Ovary (tissue), 10 donors: ENCODE results near the gene ZNF672. TPM values are rescaled to one million over a fixed set of nuclear protein-coding genes. Genes with fewer than 3 reads are reported as not detected.
"Not testable (repeated sequence)": the region's sequence is repeated elsewhere in the genome, so short reads cannot be mapped to it uniquely, and the experiment has no call there.

ENCODE experiments used
- DNase-seq, 5 donors: peaks; one replicate each; pipeline ENCODE4 v3.0.0-alpha.2; 2019 to 2020
- H3K27ac ChIP-seq, 2 donors: fragments of 200-600 bp; one replicate each; pipeline versions ENCODE4 v1.5.1 to v1.8.0; 2019 to 2022
- H3K27me3 ChIP-seq: fragments of 200-600 bp; one replicate; pipeline ENCODE4 v1.8.0; 2022
- H3K36me3 ChIP-seq: fragments of 200-600 bp; sonication (generic); one replicate; pipeline ENCODE4 v1.5.1; 2019
- H3K4me1 ChIP-seq: one replicate; pipeline ENCODE4 v1.8.1; 2013; ENCODE audit warnings: mild to moderate bottlenecking, moderate library complexity; ENCODE audit not compliant: insufficient read depth
- H3K4me3 ChIP-seq: fragments of 200-600 bp; sonication (generic); one replicate; pipeline ENCODE4 v1.5.1; 2017
- H3K9me3 ChIP-seq, 2 donors: fragments of 200-600 bp in 1 of 2; sonication (generic) in 1 of 2; one replicate each; pipeline versions ENCODE4 v1.5.1 to v1.8.1; 2013 to 2019; ENCODE audit warnings: mild to moderate bottlenecking in 1 of 2, moderate library complexity in 1 of 2
- EP300 ChIP-seq: sonication (generic); formaldehyde crosslinking; IDR thresholded peaks from one replicate; pipeline ENCODE4 v1.6.1; 2017; ENCODE audit warnings: antibody characterized with exemption
- POLR2A ChIP-seq: fragments of 450-650 bp; IDR thresholded peaks from one replicate; pipeline ENCODE4 v1.6.1; 2017; ENCODE audit warnings: antibody characterized with exemption, mild to moderate bottlenecking, moderate library complexity
- WGBS, 3 donors: extraction: QIAGEN DNeasy Blood & Tissue Kit in 1 of 3; methylation state at CpG; one replicate each; pipeline versions ENCODE4 v1.1.5 to v1.1.7; 2013 to 2017; 5-methylcytosine and 5-hydroxymethylcytosine counted together
- intact Hi-C, 4 donors: fragments of 100-400 bp; cut with DNase I; formaldehyde crosslinking; loops; one replicate each; pipeline versions ENCODE4 v1.11.0 to v1.15.1; 2022 to 2023
- long read RNA-seq, 3 donors: library from polyadenylated mRNA in 2 of 3; unstranded in 2 of 3; transcript quantifications; one replicate each; pipeline ENCODE4 v2.0.0 and lab custom pipeline, GENCODE V29; 2021 to 2026
- polyA plus RNA-seq, 2 donors: library from polyadenylated mRNA; stranded (reverse); fragments of 200-250 nt in 1 of 2; fragments of 350-450 nt in 1 of 2; fragmentation: Illumina TruSeq in 1 of 2; extraction: RNeasy Lipid Tissue Mini Kit (QIAGEN cat#74804) in 1 of 2; gene quantifications; one replicate each; pipeline ENCODE4 v1.2.3, GENCODE V29; 2013 to 2014
- total RNA-seq, 7 donors: library from RNA; depleted of rRNA in 2 of 7; stranded (reverse); fragments of >200 nt in 2 of 7; fragmentation: NEBNext Ultra II Directional in 3 of 7; extraction: Animal tissue kit (Norgen Biotek cat#: 25700) in 3 of 7; gene quantifications; one replicate each; pipeline versions ENCODE4 v1.1.0 to v1.2.4, GENCODE V29; 2016 to 2023
- TF ChIP-seq, protein P1 (sequence below), 3 donors: fragments of 450-650 bp in 2 of 3; fragments of 200-600 bp in 1 of 3; IDR thresholded peaks; one replicate each; pipeline versions ENCODE4 v1.5.1 to v1.8.0; 2016 to 2022; ENCODE audit warnings: antibody characterized with exemption in 3 of 3, mild to moderate bottlenecking in 1 of 3
- donor health status: DM: no; HTN: no; CAD: no; lungs with moderate emphysema.
- donor health status: DM: no; HTN: no; CAD: no.
- donor health status: Bipolar disorder and iron deficiency.
- donor health status: DM: yes; HTN: yes; CAD: no.
- donor health status: DM: no; HTN: no; CAD: no.
- donor health status: DM: yes; HTN: yes; CAD: no.

The ZNF672 gene
- total RNA-seq (10 to 100 TPM; 15.1 to 29.5 (median 21.6) TPM), polyA plus RNA-seq (10 to 100 TPM in 1 of 2 donors, 1 to 10 TPM in 1; 7.3 to 10.8 TPM)
- long read RNA-seq, donor 1, transcript ZNF672-201 (4 exons, 2,989 nt), result major isoform, 26 of 53 reads
- long read RNA-seq, donor 1, partial matches to known transcripts, result 1 of 53 reads
- long read RNA-seq, donor 1, other reads (novel, unspliced or antisense), result 24 of 53 reads
- long read RNA-seq, donor 2, transcript ZNF672-201 (4 exons, 2,989 nt), result major isoform, 23 of 23 reads
- long read RNA-seq, donor 2, partial matches to known transcripts, result 0 of 23 reads
- long read RNA-seq, donor 2, other reads (novel, unspliced or antisense), result 0 of 23 reads
- long read RNA-seq, donor 3, transcript ZNF672-201 (4 exons, 2,989 nt), result major isoform, 18 of 28 reads
- long read RNA-seq, donor 3, partial matches to known transcripts, result 1 of 28 reads
- long read RNA-seq, donor 3, other reads (novel, unspliced or antisense), result 7 of 28 reads

DNA sequence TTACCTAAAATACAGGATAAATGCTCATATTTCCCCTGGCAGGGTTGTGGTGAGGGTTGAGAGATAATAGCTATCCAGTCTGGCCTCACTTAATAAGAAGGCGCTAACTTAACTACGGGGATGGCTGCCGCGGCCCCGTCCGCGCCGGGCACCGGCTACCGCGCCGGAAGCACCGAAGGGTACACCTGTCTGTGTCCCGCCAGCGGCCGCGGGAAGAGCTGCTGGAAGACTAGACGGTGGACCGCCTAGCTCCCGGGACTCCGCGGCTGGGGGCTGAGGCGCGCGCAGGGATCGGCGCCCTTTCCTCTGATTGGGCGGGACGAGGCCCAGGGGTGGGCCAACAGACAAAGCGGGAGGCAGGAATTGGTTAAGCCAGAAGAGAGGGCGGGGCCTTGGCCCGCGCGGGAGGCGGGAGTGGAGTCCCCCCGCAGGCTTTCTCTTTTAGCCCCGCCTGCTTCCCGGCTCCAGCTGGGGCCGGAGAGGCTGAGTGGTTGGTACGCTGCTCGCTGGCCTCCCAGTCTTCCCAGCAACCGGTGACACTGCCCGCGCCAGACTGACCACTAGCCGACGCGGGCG is at the start of gene ZNF672:
TSS of gene ZNF672 (plus strand) at position 444 of the 576 bp plus-strand sequence. CDS start 9,051 bp downstream, outside the sequence.
- Histone ChIP-seq H3K9me3 (no peaks in the 10 kb centered on the region), H3K27ac (peak within 1 kb of the TSS; percentile 95 to 96), H3K4me3 (peak within 1 kb of the TSS; percentile 99), H3K27me3 (no peaks in the 10 kb centered on the region), H3K36me3 (no peaks in the 10 kb centered on the region), H3K4me1 (no peaks in the 10 kb centered on the region)
- WGBS, 3 donors, result 0% methylated on average over 28 to 48 of the region's 48 CpGs
- intact Hi-C loops, result loop anchor here in 1 of 4 donors (2.0 kb wide), 1 partner anchor 21 kb away; the partner anchor contains the start of gene ZNF692
- peak; percentile 97 to 99 (median 98) for DNase-seq
- TF ChIP-seq EP300 (no peak), POLR2A (peak; percentile 90)
- TF ChIP-seq, protein P1, sequence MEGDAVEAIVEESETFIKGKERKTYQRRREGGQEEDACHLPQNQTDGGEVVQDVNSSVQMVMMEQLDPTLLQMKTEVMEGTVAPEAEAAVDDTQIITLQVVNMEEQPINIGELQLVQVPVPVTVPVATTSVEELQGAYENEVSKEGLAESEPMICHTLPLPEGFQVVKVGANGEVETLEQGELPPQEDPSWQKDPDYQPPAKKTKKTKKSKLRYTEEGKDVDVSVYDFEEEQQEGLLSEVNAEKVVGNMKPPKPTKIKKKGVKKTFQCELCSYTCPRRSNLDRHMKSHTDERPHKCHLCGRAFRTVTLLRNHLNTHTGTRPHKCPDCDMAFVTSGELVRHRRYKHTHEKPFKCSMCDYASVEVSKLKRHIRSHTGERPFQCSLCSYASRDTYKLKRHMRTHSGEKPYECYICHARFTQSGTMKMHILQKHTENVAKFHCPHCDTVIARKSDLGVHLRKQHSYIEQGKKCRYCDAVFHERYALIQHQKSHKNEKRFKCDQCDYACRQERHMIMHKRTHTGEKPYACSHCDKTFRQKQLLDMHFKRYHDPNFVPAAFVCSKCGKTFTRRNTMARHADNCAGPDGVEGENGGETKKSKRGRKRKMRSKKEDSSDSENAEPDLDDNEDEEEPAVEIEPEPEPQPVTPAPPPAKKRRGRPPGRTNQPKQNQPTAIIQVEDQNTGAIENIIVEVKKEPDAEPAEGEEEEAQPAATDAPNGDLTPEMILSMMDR (IDR thresholded peaks at IDR 0.05), result peak in 1 of 3 donors; percentile 8

DNA sequence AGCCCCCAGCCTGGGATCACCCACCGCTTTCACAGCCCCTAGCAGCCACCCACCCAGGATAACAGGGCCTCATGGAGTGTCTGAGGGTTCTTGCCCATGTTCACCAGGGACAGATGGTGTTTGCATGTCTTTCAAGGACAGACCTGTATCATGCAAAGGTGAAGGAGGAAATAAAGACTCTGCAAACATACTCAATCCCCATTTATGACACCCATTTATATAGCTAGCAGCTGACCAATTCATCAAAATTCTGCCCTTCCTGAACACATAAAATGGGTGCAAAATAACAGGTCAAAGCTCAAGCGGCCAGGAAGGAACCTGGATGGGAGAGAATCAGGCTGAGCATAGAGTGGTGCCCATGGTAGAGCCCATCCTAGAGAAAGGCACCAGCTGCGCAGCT is 49.7 kb upstream of the ZNF672 start:
- no peaks in the 10 kb centered on the region for H3K27me3 ChIP-seq
- no peaks in the 10 kb centered on the region for H3K36me3 ChIP-seq
- H3K9me3 ChIP-seq, result no peaks in the 10 kb centered on the region
- intact Hi-C loops, result no loop called here
- 78 to 81% (median 78%) methylated on average over 3 of the region's 3 CpGs for WGBS, 3 donors
- no peak overlapping the region for H3K4me3 ChIP-seq
- no peak for DNase-seq
- TF ChIP-seq, protein P1 (IDR thresholded peaks at IDR 0.05), result no peak
- TF ChIP-seq POLR2A, result no peak
- no peak for TF ChIP-seq EP300
- H3K27ac ChIP-seq, result no peak overlapping the region
- H3K4me1 ChIP-seq, result no peaks in the 10 kb centered on the region

DNA sequence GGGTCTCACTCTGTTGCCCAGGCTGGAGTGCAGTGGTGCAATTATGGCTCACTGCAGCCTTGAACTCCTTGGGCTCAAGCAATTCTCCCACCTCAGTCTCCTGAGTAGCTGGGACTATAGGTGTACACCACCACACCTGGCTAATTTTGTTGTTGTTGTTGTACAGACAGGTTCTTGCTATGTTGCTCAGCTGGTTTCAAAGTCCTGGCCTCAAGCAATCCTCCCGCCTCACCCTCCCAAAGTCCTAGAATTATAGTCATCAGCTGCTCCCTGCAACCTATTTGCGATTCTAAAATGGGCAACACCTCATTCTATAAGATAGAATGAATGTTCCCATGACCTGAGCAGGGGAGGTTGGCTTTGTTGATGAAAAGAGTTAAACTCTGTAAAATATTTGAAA is 48.7 kb upstream of the ZNF672 start:
- H3K9me3 ChIP-seq, H3K36me3 ChIP-seq, DNase-seq, H3K4me1 ChIP-seq, H3K4me3 ChIP-seq, H3K27ac ChIP-seq, H3K27me3 ChIP-seq, intact Hi-C loops: not testable (repeated sequence)
- WGBS, 3 donors, result 56 to 80% (median 70%) methylated on average over 2 of the region's 2 CpGs

DNA sequence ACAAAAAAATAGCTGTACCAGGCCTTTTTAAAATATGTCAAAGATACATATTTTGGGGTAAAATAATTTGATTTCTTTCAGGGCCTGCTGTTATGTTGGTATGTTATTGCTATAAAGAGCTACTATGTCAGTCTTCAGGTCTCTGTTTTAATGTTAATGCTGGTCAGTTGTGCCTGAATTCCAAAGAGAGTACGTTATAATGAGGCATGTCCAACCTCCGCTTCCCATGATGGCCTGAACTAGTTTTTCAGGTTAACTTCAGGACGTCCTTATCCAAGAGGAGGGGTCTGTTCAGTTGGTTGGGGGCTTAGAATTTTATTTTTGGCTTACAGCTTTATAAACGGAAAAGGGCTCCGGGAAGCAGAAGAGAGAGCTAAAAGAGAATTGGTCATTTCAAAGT is 47.6 kb upstream of the ZNF672 start:
- TF ChIP-seq POLR2A (no peak), EP300 (no peak)
- TF ChIP-seq, protein P1 (IDR thresholded peaks at IDR 0.05), result no peak

DNA sequence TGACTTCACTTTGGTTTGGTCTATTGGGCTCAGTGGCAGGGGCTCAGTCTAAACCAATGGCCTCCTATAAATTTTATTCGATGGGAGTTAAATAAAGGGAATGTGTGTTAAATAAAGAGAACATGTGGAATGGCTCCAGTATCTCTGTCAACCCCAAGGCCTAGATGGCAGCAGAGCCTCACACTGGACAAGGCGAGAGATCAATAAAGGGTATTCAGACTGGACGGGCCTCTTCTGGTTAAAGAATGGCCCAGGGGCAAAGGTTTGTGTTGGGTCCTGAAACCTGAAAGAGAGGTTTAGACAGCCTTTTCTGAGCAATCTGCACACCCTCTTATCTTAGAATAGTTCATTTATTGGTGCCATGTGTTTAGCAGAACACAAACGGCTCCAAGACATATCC is 47.0 kb upstream of the ZNF672 start:
- no peak for DNase-seq
- no peaks in the 10 kb centered on the region for H3K4me1 ChIP-seq
- intact Hi-C loops, result no loop called here
- WGBS, 3 donors, result 80 to 89% (median 86%) methylated on average over 4 of the region's 4 CpGs
- no peak overlapping the region for H3K4me3 ChIP-seq
- TF ChIP-seq, protein P1 (IDR thresholded peaks at IDR 0.05), result no peak
- no peak for TF ChIP-seq POLR2A
- H3K27ac ChIP-seq, result no peak overlapping the region
- no peaks in the 10 kb centered on the region for H3K36me3 ChIP-seq
- no peaks in the 10 kb centered on the region for H3K27me3 ChIP-seq
- no peaks in the 10 kb centered on the region for H3K9me3 ChIP-seq

More for the DNA sequence above, 47.6 kb upstream of the ZNF672 start:
- H3K4me3 ChIP-seq, result no peak overlapping the region
- no peak overlapping the region for H3K27ac ChIP-seq
- no peaks in the 10 kb centered on the region for H3K4me1 ChIP-seq
- no peak for DNase-seq
- intact Hi-C loops, result no loop called here
- H3K27me3 ChIP-seq, result no peaks in the 10 kb centered on the region
- no peaks in the 10 kb centered on the region for H3K36me3 ChIP-seq
- 77 to 81% (median 80%) methylated on average over 5 of the region's 5 CpGs for WGBS, 3 donors
- no peaks in the 10 kb centered on the region for H3K9me3 ChIP-seq
